Activated effector memory CD4-positive, alpha-beta T cell treated with anti-CD3 and anti-CD28 coated beads, Interleukin-2, amount 50 U/mL, for 16 hours (primary cell): Measurements from ENCODE around the gene NAA40.

ENCODE experiments used
- DNase-seq: peaks from one replicate; pipeline ENCODE4 v3.0.0-alpha.2; 2020

NAA40 gene

GRCh38 chr11:63938479-63939396 is at the start of gene NAA40:
Gene NAA40, plus strand, starts transcription at chr11:63939002. Its CDS starts 95 bp downstream, at chr11:63939097.
- DNase-seq = peak; percentile 96

GRCh38 chr11:63889344-63889743 is 49.5 kb upstream of the NAA40 start:
- DNase-seq = no peak

GRCh38 chr11:63890368-63890767 is 48.4 kb upstream of the NAA40 start:
- DNase-seq = no peak

GRCh38 chr11:63892228-63892627 is 46.6 kb upstream of the NAA40 start:
- DNase-seq = no peak

- DNase-seq = no peak
Observed at GRCh38 chr11:63893355-63893754, 45.4 kb upstream of the NAA40 start.

- no peak for DNase-seq
Observed at GRCh38 chr11:63896071-63896470, 42.7 kb upstream of the NAA40 start.

GRCh38 chr11:63897459-63898146 is 41.2 kb upstream of the NAA40 start:
- no peak for DNase-seq

GRCh38 chr11:63901660-63902059 is 37.1 kb upstream of the NAA40 start:
- no peak for DNase-seq

- no peak for DNase-seq
Observed at GRCh38 chr11:63903884-63904283, 34.9 kb upstream of the NAA40 start.

GRCh38 chr11:63904743-63905142 is 34.1 kb upstream of the NAA40 start:
- DNase-seq = no peak

GRCh38 chr11:63905179-63905578 is 33.6 kb upstream of the NAA40 start:
- DNase-seq = no peak

GRCh38 chr11:63906087-63906486 is 32.7 kb upstream of the NAA40 start:
- no peak for DNase-seq

- DNase-seq = peak; percentile 81
Observed at GRCh38 chr11:63906585-63906984, 32.2 kb upstream of the NAA40 start.

GRCh38 chr11:63907063-63907462 is 31.7 kb upstream of the NAA40 start:
- no peak for DNase-seq

GRCh38 chr11:63907808-63908530 is 30.8 kb upstream of the NAA40 start:
- DNase-seq = no peak

- no peak for DNase-seq
Observed at GRCh38 chr11:63908631-63909401, 30.0 kb upstream of the NAA40 start.

- DNase-seq = no peak
Observed at GRCh38 chr11:63909591-63910506, 29.0 kb upstream of the NAA40 start.

GRCh38 chr11:63910675-63911074 is 28.1 kb upstream of the NAA40 start:
- no peak for DNase-seq

GRCh38 chr11:63911440-63911839 is 27.4 kb upstream of the NAA40 start:
- DNase-seq = no peak

- no peak for DNase-seq
Observed at GRCh38 chr11:63911876-63912275, 26.9 kb upstream of the NAA40 start.

- no peak for DNase-seq
Observed at GRCh38 chr11:63912678-63913077, 26.1 kb upstream of the NAA40 start.
